Measurements from ENCODE around the gene RORB.

RORB gene

GRCh38 chr9:74595286-74595685 lies 98.2 kb downstream of the RORB start:
- DNase-seq (ENCODE audit: low read depth in 1 of 2, low spot score in 1 of 2): no peak

GRCh38 chr9:74598874-74599273 lies 101.7 kb downstream of the RORB start:
- no peak for DNase-seq (ENCODE audit: low read depth in 1 of 2, low spot score in 1 of 2)

- DNase-seq (ENCODE audit: low read depth in 1 of 2, low spot score in 1 of 2): no peak
Observed at GRCh38 chr9:74609671-74610405, 112.7 kb downstream of the RORB start.

- no peak for DNase-seq (ENCODE audit: low read depth in 1 of 2, low spot score in 1 of 2)
Observed at GRCh38 chr9:74610523-74611061, 113.5 kb downstream of the RORB start.

DNA sequence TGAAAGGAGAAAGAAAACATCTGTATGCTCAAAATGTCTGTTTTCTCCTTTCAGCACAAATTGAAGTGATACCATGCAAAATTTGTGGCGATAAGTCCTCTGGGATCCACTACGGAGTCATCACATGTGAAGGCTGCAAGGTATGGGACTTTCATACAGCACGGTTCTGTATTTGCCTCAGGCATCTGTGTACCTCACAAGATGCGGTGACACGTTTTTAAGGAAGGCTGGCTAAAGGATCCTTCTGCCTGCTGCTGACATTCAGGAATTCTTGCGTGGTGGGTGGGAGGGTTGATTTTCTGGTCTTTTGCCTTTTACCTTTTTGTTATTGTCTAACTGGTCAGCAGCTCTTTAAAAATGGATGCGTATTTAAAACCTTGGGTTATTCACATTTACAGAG lies 133.1 kb downstream of the RORB start:
- no peak for DNase-seq (ENCODE audit: low read depth in 1 of 2, low spot score in 1 of 2)

DNA sequence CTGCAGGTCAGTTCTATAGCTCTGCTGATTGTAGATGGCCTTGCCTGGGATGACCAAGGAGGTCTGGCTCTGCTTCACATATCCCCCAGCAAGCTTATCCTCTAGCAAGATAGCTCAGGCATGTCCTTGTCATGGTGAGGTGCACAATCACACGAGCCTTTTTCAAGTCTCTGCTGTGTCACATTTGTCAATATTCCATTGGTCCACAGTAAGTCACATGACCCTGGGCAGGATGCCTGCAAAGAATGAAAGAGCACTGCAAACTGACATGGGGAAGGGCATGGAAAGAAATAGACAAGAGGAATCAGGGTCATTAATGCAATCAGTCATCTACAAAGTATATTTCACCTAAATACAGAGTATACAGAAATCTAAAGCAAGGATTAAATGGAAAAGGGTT lies 142.0 kb downstream of the RORB start:
- no peak for DNase-seq (ENCODE audit: low read depth in 1 of 2, low spot score in 1 of 2)

GRCh38 chr9:74642376-74642775 lies 145.2 kb downstream of the RORB start:
- DNase-seq (ENCODE audit: low read depth in 1 of 2, low spot score in 1 of 2): no peak

GRCh38 chr9:74643303-74643923 lies 146.3 kb downstream of the RORB start:
- DNase-seq (ENCODE audit: low read depth in 1 of 2, low spot score in 1 of 2): no peak

- no peak for DNase-seq (ENCODE audit: low read depth in 1 of 2, low spot score in 1 of 2)
Observed at GRCh38 chr9:74644023-74644422, 146.9 kb downstream of the RORB start.

- no peak for DNase-seq (ENCODE audit: low read depth in 1 of 2, low spot score in 1 of 2)
Observed at GRCh38 chr9:74645007-74645639, 148.0 kb downstream of the RORB start.

DNA sequence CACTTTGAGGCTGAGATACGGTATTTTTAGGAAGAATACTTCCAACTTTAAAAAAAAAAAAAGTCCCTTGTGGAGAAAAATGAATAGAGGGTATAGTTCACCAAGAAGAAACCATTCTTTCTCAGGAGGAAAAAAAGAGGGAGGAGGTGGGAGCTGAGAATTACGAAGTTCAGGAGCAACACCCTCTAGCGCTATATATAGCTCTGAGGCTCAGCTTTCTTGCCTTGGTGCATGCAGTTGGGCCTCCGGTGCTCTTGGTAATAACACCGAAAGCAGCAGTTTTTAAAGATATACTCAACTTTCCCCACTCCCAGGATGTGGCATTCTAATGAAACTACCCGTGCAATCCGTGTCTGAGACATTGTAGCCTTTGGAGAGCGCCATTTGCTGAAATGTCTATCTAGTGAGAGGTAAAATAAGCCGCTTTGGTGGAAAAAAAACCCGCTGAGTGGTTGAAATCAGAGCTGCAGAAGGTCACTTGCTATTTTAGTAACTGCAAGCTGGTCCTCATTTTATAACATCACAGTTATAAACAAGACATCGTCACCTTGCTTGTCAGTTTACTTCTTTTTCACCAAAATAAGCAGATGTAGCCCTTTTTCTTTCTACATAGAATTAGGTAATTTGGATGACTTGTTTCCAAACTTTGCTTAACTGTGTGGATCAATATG lies 156.4 kb downstream of the RORB start:
- no peak for DNase-seq (ENCODE audit: low read depth in 1 of 2, low spot score in 1 of 2)

GRCh38 chr9:74662674-74663073 lies 165.5 kb downstream of the RORB start:
- DNase-seq (ENCODE audit: low read depth in 1 of 2, low spot score in 1 of 2): no peak

- no peak for DNase-seq (ENCODE audit: low read depth in 1 of 2, low spot score in 1 of 2)
Observed at GRCh38 chr9:74663439-74663838, 166.3 kb downstream of the RORB start.

- no peak for DNase-seq (ENCODE audit: low read depth in 1 of 2, low spot score in 1 of 2)
Observed at GRCh38 chr9:74666625-74667316, 169.6 kb downstream of the RORB start.

GRCh38 chr9:74672237-74672636 lies 175.1 kb downstream of the RORB start:
- no peak for DNase-seq (ENCODE audit: low read depth in 1 of 2, low spot score in 1 of 2)

DNA sequence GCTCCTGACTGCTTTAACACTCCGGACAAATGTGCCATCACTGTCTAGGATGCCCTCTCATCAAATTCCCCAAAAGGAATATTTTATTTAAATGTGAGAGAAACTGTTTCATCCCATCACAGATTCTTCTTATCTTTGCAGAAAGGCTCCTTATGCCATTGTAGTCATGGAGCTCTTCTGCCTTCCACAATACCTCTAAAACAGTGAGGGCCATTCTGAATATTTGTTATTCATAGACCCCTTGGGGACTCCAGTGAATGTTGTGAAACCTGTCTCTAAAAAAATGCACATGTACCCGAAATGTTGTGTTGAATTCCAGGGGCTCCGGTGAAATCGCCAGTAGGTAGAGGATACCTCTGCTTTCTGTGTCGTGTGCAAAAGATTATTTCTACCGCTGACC lies 176.9 kb downstream of the RORB start:
- DNase-seq (ENCODE audit: low read depth in 1 of 2, low spot score in 1 of 2): no peak

DNA sequence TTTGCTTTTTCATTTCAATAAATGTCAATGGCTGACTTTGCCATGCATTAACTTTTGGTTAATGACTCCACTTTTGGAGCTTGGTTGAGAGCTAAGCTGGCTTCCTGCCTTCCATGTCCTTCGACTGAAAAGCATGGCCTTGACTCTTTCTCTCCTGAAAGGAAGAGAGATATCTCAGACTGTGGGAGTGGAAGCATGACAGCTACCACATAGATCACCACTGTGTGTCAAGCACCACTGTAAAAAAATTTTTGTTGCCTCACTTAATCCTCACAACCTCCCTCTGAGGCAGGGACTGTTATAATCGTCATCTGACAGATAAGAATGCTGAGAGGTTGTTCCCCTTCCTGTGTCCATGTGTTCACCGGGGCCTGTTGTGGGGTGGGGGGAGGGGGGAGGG lies 184.8 kb downstream of the RORB start:
- DNase-seq (ENCODE audit: low read depth in 1 of 2, low spot score in 1 of 2): no peak

GRCh38 chr9:74683322-74683721 lies 186.2 kb downstream of the RORB start:
- no peak for DNase-seq (ENCODE audit: low read depth in 1 of 2, low spot score in 1 of 2)

DNA sequence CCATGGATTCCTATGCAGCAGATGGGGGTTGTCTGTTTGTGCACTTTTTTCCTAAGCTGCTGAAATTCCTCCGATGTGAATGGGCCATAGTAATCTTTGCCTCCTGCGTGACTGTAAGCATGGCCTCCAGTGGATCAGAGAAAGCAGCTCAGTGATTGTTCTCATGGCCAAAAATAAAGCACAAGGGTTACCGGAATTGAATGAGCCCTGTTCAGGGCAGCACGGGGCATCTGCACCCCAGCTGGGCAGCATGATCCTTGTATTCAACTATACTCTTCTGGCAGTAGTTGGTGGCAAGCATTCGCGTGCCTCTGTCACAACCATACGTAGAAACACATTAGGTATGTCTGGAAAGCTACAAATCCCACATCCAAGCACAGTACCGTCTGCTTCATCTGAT lies 193.9 kb downstream of the RORB start:
- DNase-seq (ENCODE audit: low read depth in 1 of 2, low spot score in 1 of 2): no peak

DNA sequence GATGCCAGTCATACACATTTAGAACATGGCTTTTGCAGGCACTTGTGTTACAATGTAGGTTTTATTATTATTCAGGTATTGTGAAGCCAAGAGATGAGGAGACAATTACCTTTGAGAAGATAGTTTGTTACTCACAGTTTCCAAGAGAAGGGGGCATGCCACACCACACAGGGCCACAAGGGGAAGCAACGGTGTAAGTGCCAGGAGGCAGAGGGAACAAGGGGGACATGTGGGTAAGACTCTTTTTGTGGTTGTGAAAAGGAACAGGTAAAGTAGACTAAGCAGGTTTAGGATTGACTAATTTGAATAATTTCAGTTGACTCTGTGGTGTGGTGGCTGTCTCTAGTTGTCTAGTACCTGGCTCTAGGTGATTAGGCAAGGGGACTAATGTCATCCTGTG lies 199.4 kb downstream of the RORB start:
- no peak for DNase-seq (ENCODE audit: low read depth in 1 of 2, low spot score in 1 of 2)

DNA sequence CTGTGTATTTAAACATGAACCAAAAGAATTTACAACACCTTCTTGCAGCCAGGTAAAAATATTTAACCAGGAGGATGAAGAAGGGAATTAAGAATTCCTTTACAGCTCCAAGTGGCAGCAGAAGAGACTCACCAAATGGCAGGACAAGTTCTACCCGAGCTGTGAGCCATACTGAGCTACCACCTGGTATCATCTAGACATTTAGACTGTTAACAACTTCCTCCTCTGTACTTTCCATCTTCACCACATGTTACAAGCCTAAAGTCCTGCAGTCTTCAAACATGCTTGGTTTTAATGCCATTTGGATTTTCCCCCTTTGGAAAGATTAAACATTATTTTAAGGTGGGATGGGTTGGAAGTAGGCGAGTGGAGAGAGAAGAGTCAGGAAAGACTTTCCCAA lies 200.4 kb downstream of the RORB start:
- DNase-seq (ENCODE audit: low read depth in 1 of 2, low spot score in 1 of 2): no peak

Data from stimulated activated CD4-positive, alpha-beta T cell treated with anti-CD3 and anti-CD28 coated beads, Interleukin-15, amount 100 ng/mL, for 1 hour (primary cell).